ENCODE data around the gene KLHL35. TPM values are rescaled to one million over a fixed set of nuclear protein-coding genes. Genes with fewer than 3 reads are reported as not detected.

Gene KLHL35
- polyA plus RNA-seq, 3 donors = 0.33 to 0.45 TPM; not detected in 1

DNA sequence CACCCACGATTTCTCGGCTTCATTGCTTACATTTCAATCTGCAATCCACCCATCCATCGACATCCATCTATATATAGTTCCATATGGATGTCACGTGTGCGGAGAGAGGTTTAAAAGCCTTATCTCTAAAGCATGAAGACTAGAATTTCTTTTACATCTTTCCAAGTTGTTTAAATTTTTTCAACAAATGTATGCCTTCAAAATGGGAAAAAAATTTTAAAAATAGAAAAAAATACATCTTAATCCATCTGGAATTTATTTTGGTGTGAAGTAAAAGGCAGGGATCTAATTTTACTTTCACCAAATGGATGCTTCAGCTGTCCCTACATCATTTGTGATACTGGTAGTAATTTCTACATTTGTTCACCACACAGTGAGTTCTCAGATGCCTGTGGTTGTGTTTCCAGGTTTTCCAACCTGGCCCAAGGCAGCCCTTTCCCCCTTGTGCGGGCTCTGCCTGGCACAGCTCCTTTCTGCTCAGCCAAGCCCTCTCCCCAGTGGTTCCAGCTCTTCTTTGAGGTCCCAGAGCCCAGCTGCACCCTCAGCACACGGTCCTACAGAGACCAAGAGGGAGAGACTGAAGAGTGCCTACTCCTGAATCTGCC, 37.6 kb upstream of the KLHL35 start:
- peak overlapping the region in 1 of 7 donors; percentile 29 for H3K27ac Mint-ChIP-seq
- no peak overlapping the region for H3K27ac ChIP-seq (ENCODE audit: low read depth in 1 of 2, low read length in 2 of 2)
- no peak for TF ChIP-seq CTCF (IDR thresholded peaks at IDR 0.05)
- H3K36me3 ChIP-seq (replicated peaks in 1 of 2; ENCODE audit: control insufficient read depth in 1 of 2, insufficient read depth in 2 of 2, low read length in 2 of 2) = peaks cover 0 to 13% of the 10 kb centered on the region in 2 donors
- no peaks in the 10 kb centered on the region for H3K9me3 ChIP-seq (replicated peaks in 1 of 2; ENCODE audit: control insufficient read depth in 1 of 2, insufficient read depth in 1 of 2, low read length in 2 of 2)
- intact Hi-C loops (cut with micrococcal nuclease) = no loop called here
- no peak overlapping the region for H3K4me3 Mint-ChIP-seq
- no peak overlapping the region for H3K4me3 ChIP-seq (replicated peaks in 1 of 3; ENCODE audit: low read depth in 2 of 3, low read length in 3 of 3)
- H3K27me3 Mint-ChIP-seq (ENCODE audit: low read depth in 3 of 3) = peaks cover 0 to 2% (median 2%) of the 10 kb centered on the region in 3 donors
- H3K9me3 Mint-ChIP-seq = no peaks in the 10 kb centered on the region
- H3K4me1 ChIP-seq (ENCODE audit: control insufficient read depth in 1 of 2, insufficient read depth in 2 of 2, low read length in 2 of 2) = peaks cover 15 to 16% of the 10 kb centered on the region in 2 donors
- no peak overlapping the region for H3K9ac ChIP-seq (ENCODE audit: insufficient read depth, low read length, poor library complexity, severe bottlenecking)
- peaks cover 28 to 30% of the 10 kb centered on the region in 2 donors for H3K36me3 Mint-ChIP-seq
- DNase-seq = no peak
- H4K20me1 ChIP-seq (ENCODE audit: insufficient read depth, low read length) = peaks cover 3% of the 10 kb centered on the region
- H3K27me3 ChIP-seq (ENCODE audit: control insufficient read depth in 2 of 2, insufficient read depth in 2 of 2, low read length in 2 of 2) = no peaks in the 10 kb centered on the region
- 100% methylated on average over 1 of the region's 7 CpGs for WGBS (ENCODE audit: insufficient coverage)
- H3K79me2 ChIP-seq (ENCODE audit: insufficient read depth, low read length) = no peaks in the 10 kb centered on the region
- H3K4me1 Mint-ChIP-seq = peaks cover 26% of the 10 kb centered on the region
- H3K4me2 ChIP-seq (replicated peaks; ENCODE audit: extremely low read depth, low read length, poor library complexity, severe bottlenecking) = no peak overlapping the region
- H2AFZ ChIP-seq (ENCODE audit: insufficient read depth, low read depth, low read length, poor library complexity, severe bottlenecking) = no peak overlapping the region

GRCh38 chr11:75469785-75470405, 36.9 kb upstream of the KLHL35 start:
- Histone ChIP-seq H4K20me1 (ENCODE audit: insufficient read depth, low read length) (no peaks in the 10 kb centered on the region), H3K9ac (ENCODE audit: insufficient read depth, low read length, poor library complexity, severe bottlenecking) (no peak overlapping the region), H3K79me2 (ENCODE audit: insufficient read depth, low read length) (no peaks in the 10 kb centered on the region), H3K4me1 (ENCODE audit: control insufficient read depth in 1 of 2, insufficient read depth in 2 of 2, low read length in 2 of 2) (peaks cover 9% of the 10 kb centered on the region in 2 donors), H3K27me3 (ENCODE audit: control insufficient read depth in 2 of 2, insufficient read depth in 2 of 2, low read length in 2 of 2) (no peaks in the 10 kb centered on the region), H3K36me3 (replicated peaks in 1 of 2; ENCODE audit: control insufficient read depth in 1 of 2, insufficient read depth in 2 of 2, low read length in 2 of 2) (peaks cover 0 to 13% of the 10 kb centered on the region in 2 donors), H3K4me2 (replicated peaks; ENCODE audit: extremely low read depth, low read length, poor library complexity, severe bottlenecking) (no peak overlapping the region), H3K4me3 (replicated peaks in 1 of 3; ENCODE audit: low read depth in 2 of 3, low read length in 3 of 3) (no peak overlapping the region), H2AFZ (ENCODE audit: insufficient read depth, low read depth, low read length, poor library complexity, severe bottlenecking) (no peak overlapping the region), H3K27ac (ENCODE audit: low read depth in 1 of 2, low read length in 2 of 2) (no peak overlapping the region), H3K9me3 (replicated peaks in 1 of 2; ENCODE audit: control insufficient read depth in 1 of 2, insufficient read depth in 1 of 2, low read length in 2 of 2) (no peaks in the 10 kb centered on the region)
- Mint-ChIP-seq H3K27ac (no peak overlapping the region), H3K4me3 (no peak overlapping the region), H3K9me3 (no peaks in the 10 kb centered on the region), H3K36me3 (peaks cover 29 to 30% of the 10 kb centered on the region in 2 donors), H3K27me3 (ENCODE audit: low read depth in 3 of 3) (peaks cover 0 to 3% (median 2%) of the 10 kb centered on the region in 3 donors), H3K4me1 (peaks cover 20% of the 10 kb centered on the region)
- no peak for DNase-seq
- no peak for TF ChIP-seq CTCF (IDR thresholded peaks at IDR 0.05)
- intact Hi-C loops (cut with micrococcal nuclease) = no loop called here
- WGBS (ENCODE audit: insufficient coverage) = 38% methylated on average over 1 of the region's 6 CpGs

Measured in CD14-positive monocyte (primary cell).